IMR-90 (cell line): ENCODE results near the gene KRT83. TPM values are rescaled to one million over a fixed set of nuclear protein-coding genes. Genes with fewer than 3 reads are reported as not detected.

Experiments
- ATAC-seq: fragments of 200-7000 bp; cut with Tn5 transposase; 2 replicates; pipeline ENCODE4 v1.9.1; 2020; ENCODE audit warnings: low read depth, mild to moderate bottlenecking, moderate library complexity
- BruUV-seq: library from RNA; stranded (reverse); fragments of 400-500 nt; replicated peaks from 2 replicates; lab custom pipeline; 2021; lab: Mats Ljungman, UMichigan
- CTCF ChIA-PET: fragments of 300-600 bp; formaldehyde crosslinking; extraction: SDS; loops from one replicate; lab custom pipeline; 2021; ENCODE audit warnings: antibody characterized with exemption; lab: Yijun Ruan, JAX
- POLR2A ChIA-PET: fragments of 300-600 bp; sonication (Branson Sonifier 250); formaldehyde crosslinking; loops from one replicate; lab custom pipeline; 2022; ENCODE audit warnings: antibody characterized with exemption; ENCODE audit not compliant: unreplicated experiment; lab: Charles Lee
- DNase-seq: peaks from one replicate; pipeline ENCODE4 v3.0.0; 2013
- H2AFZ ChIP-seq: replicated peaks from 2 replicates; pipeline ENCODE3; 2013; ENCODE audit warnings: low read length, mild to moderate bottlenecking; ENCODE audit not compliant: poor library complexity
- H2AK5ac ChIP-seq: 2 replicates; pipeline ENCODE4 v1.6.1; 2013; ENCODE audit warnings: low read depth, low read length, inconsistent platforms
- H2AK9ac ChIP-seq: replicated peaks from 2 replicates; pipeline ENCODE3; 2013; ENCODE audit warnings: mild to moderate bottlenecking, low read depth, low read length, moderate library complexity; ENCODE audit not compliant: poor library complexity
- H2BK120ac ChIP-seq: 2 replicates; pipeline ENCODE4 v1.6.1; 2013; ENCODE audit warnings: low read depth, low read length, inconsistent platforms
- H2BK15ac ChIP-seq: 3 replicates; pipeline ENCODE4 v1.6.1; 2013; ENCODE audit warnings: low read depth, low read length, inconsistent platforms
- H2BK20ac ChIP-seq: 2 replicates; pipeline ENCODE4 v1.6.1; 2013; ENCODE audit warnings: low read depth, mild to moderate bottlenecking, inconsistent platforms, low read length, moderate library complexity
- H2BK5ac ChIP-seq: 2 replicates; pipeline ENCODE4 v1.6.1; 2013; ENCODE audit warnings: mild to moderate bottlenecking, low read depth, low read length, inconsistent platforms; ENCODE audit not compliant: poor library complexity, severe bottlenecking
- H3K14ac ChIP-seq: replicated peaks from 2 replicates; pipeline ENCODE4 v1.6.1; 2013; ENCODE audit warnings: low read depth, low read length, inconsistent platforms
- H3K18ac ChIP-seq: 2 replicates; pipeline ENCODE4 v1.6.1; 2013; ENCODE audit warnings: low read depth, low read length, control low read depth
- H3K23ac ChIP-seq: 2 replicates; pipeline ENCODE4 v1.6.1; 2013; ENCODE audit warnings: low read depth, low read length, inconsistent platforms
- H3K27ac ChIP-seq: 2 replicates; pipeline ENCODE4 v1.5.1; 2013; ENCODE audit warnings: mild to moderate bottlenecking, control low read depth, low read length; ENCODE audit not compliant: insufficient read depth
- H3K27me3 ChIP-seq: 2 replicates; pipeline ENCODE4 v1.6.1; 2013; ENCODE audit warnings: low read length; ENCODE audit not compliant: control insufficient read depth, insufficient read depth
- H3K36me3 ChIP-seq: 2 replicates; pipeline ENCODE4 v1.6.1; 2013; ENCODE audit warnings: low read length, mixed read lengths; ENCODE audit not compliant: control insufficient read depth, insufficient read depth
- H3K4ac ChIP-seq: 2 replicates; pipeline ENCODE4 v1.6.1; 2013; ENCODE audit warnings: low read depth, low read length, inconsistent platforms
- H3K4me1 ChIP-seq: 2 replicates; pipeline ENCODE4 v1.6.1; 2013; ENCODE audit warnings: low read length, mixed read lengths; ENCODE audit not compliant: control insufficient read depth, insufficient read depth
- H3K4me2 ChIP-seq: 2 replicates; pipeline ENCODE4 v1.6.1; 2013; ENCODE audit warnings: low read depth, mild to moderate bottlenecking, control low read depth, low read length, moderate library complexity
- H3K4me3 ChIP-seq: 2 replicates; pipeline ENCODE4 v1.5.1; 2013; ENCODE audit warnings: low read depth, mild to moderate bottlenecking, control low read depth, low read length, moderate library complexity; ENCODE audit not compliant: insufficient read depth
- H3K56ac ChIP-seq: 2 replicates; pipeline ENCODE4 v1.6.1; 2013; ENCODE audit warnings: low read length, inconsistent platforms; ENCODE audit not compliant: insufficient read depth; ENCODE audit errors: extremely low read depth
- H3K79me1 ChIP-seq, 2 experiments: 2 replicates each; pipeline ENCODE4 v1.6.1; 2013; ENCODE audit warnings: low read length in 2 of 2, inconsistent platforms in 1 of 2, low read depth in 1 of 2
- H3K9ac ChIP-seq: 2 replicates; pipeline ENCODE4 v1.6.1; 2013; ENCODE audit warnings: low read depth, low read length, control low read depth
- H3K9me1 ChIP-seq: 2 replicates; pipeline ENCODE4 v1.6.1; 2013; ENCODE audit warnings: low read length, inconsistent platforms; ENCODE audit not compliant: insufficient read depth
- H3K9me3 ChIP-seq: 2 replicates; pipeline ENCODE4 v1.6.1; 2013; ENCODE audit warnings: low read length; ENCODE audit not compliant: control insufficient read depth, insufficient read depth
- H4K20me1 ChIP-seq: 2 replicates; pipeline ENCODE4 v1.6.1; 2013; ENCODE audit warnings: low read length, inconsistent platforms; ENCODE audit not compliant: insufficient read depth
- H4K5ac ChIP-seq: 2 replicates; pipeline ENCODE4 v1.6.1; 2013; ENCODE audit warnings: mild to moderate bottlenecking, low read depth, low read length, control low read depth
- H4K8ac ChIP-seq, 2 experiments: 2 replicates each; pipeline ENCODE4 v1.6.1; 2013; ENCODE audit warnings: low read depth in 2 of 2, low read length in 2 of 2, control low read depth in 1 of 2, inconsistent platforms in 1 of 2
- H4K91ac ChIP-seq: 2 replicates; pipeline ENCODE4 v1.6.1; 2013; ENCODE audit warnings: low read depth, low read length, inconsistent platforms; ENCODE audit not compliant: insufficient read depth
- BHLHE40 ChIP-seq: fragments of 150-350 bp; IDR thresholded peaks from 2 replicates; pipeline ENCODE4 v1.6.1; 2016; ENCODE audit warnings: mild to moderate bottlenecking, low read depth, low read length
- CEBPB ChIP-seq: IDR thresholded peaks from 2 replicates; pipeline ENCODE4 v1.6.1; 2012; ENCODE audit warnings: low read depth, low read length, improper control_type of control experiment
- MAFK ChIP-seq: IDR thresholded peaks from 2 replicates; pipeline ENCODE4 v1.6.1; 2012; ENCODE audit warnings: low read depth, low read length, improper control_type of control experiment
- MAZ ChIP-seq: IDR thresholded peaks from 2 replicates; pipeline ENCODE4 v1.6.1; 2012; ENCODE audit warnings: low read depth, mild to moderate bottlenecking, low read length, improper control_type of control experiment, moderate library complexity, borderline replicate concordance
- MXI1 ChIP-seq: IDR thresholded peaks from 2 replicates; pipeline ENCODE4 v1.6.1; 2012; ENCODE audit warnings: low read depth, mild to moderate bottlenecking, low read length, moderate library complexity, borderline replicate concordance
- NFE2L2 ChIP-seq: fragments of 150-350 bp; IDR thresholded peaks from 2 replicates; pipeline ENCODE4 v1.6.1; 2016; ENCODE audit warnings: low read depth, mild to moderate bottlenecking, low read length
- RAD21 ChIP-seq: IDR thresholded peaks from 2 replicates; pipeline ENCODE4 v1.6.1; 2012; ENCODE audit warnings: low read length, improper control_type of control experiment
- RFX5 ChIP-seq: IDR thresholded peaks from 2 replicates; pipeline ENCODE4 v1.8.0; 2012; ENCODE audit warnings: low read depth, mild to moderate bottlenecking, low read length, moderate library complexity
- SMC3 ChIP-seq: fragments of 150-350 bp; IDR thresholded peaks from 2 replicates; pipeline ENCODE4 v1.6.1; 2016; ENCODE audit warnings: low read depth, mild to moderate bottlenecking, antibody characterized with exemption, low read length, moderate library complexity
- USF2 ChIP-seq: fragments of 150-350 bp; IDR thresholded peaks from 2 replicates; pipeline ENCODE4 v1.6.1; 2017; ENCODE audit warnings: mild to moderate bottlenecking, antibody characterized with exemption, low read length, low read depth
- WGBS, 2 experiments: methylation state at CpG; one replicate each; pipeline versions ENCODE4 v1.1.5 to v1.1.7; 2013; ENCODE audit warnings: missing lambda C conversion rate in 2 of 2; ENCODE audit not compliant: insufficient read length in 1 of 2; ENCODE audit errors: extremely low coverage in 2 of 2; 5-methylcytosine and 5-hydroxymethylcytosine counted together
- dilution Hi-C: fragments of 300-500 bp; cut with HindIII; formaldehyde crosslinking; loops from one replicate; pipeline ENCODE4 v1.14.3; 2018; ENCODE audit warnings: low sequenced_read_pairs; ENCODE audit not compliant: unreplicated experiment
- in situ Hi-C: fragments of 300-500 bp; cut with MboI; formaldehyde crosslinking; loops from 3 replicates; pipeline ENCODE4 v1.14.3; 2019; ENCODE audit warnings: low sequenced_read_pairs, inconsistent platforms, mixed read lengths
- intact Hi-C: fragments of 100-400 bp; cut with micrococcal nuclease; formaldehyde crosslinking; loops from 2 replicates; pipeline ENCODE4 v1.10.0; 2022
- polyA plus RNA-seq, 3 experiments: library from polyadenylated mRNA; depleted of rRNA; stranded (reverse); fragments of >200 nt; gene quantifications; 2 replicates each; pipeline ENCODE4 v1.2.3, GENCODE V29; 2012; ENCODE audit warnings: low replicate concordance in 1 of 3
- total RNA-seq: library from RNA; depleted of rRNA; stranded (reverse); fragments of >200 nt; gene quantifications from 2 replicates; pipeline ENCODE4 v1.2.3, GENCODE V29; 2012

The KRT83 gene
- total and polyA plus RNA-seq, 2 of the 4 experiments (the other 2 are of a cell fraction), result not detected

GRCh38 chr12:52338241-52338960 lies 17.2 kb upstream of the KRT83 start:
- Histone ChIP-seq H3K4me1 (no peaks in the 10 kb centered on the region), H3K9ac (no peak overlapping the region), H3K9me1 (no peaks in the 10 kb centered on the region), H3K23ac (no peak overlapping the region), H2BK120ac (no peak overlapping the region), H3K4ac (no peak overlapping the region), H2BK5ac (no peak overlapping the region), H2AK5ac (no peak overlapping the region), H3K36me3 (no peaks in the 10 kb centered on the region), H4K5ac (no peak overlapping the region), H2AK9ac (no peak overlapping the region), H3K79me1 (no peaks in the 10 kb centered on the region), H3K9me3 (peaks cover 8% of the 10 kb centered on the region), H3K27me3 (peaks cover 53% of the 10 kb centered on the region), H4K91ac (no peak overlapping the region), H3K18ac (no peak overlapping the region), H3K4me2 (no peak overlapping the region), H2AFZ (no peak overlapping the region), H3K56ac (no peak overlapping the region), H3K27ac (no peak overlapping the region), H4K20me1 (no peaks in the 10 kb centered on the region), H2BK20ac (no peak overlapping the region), H3K4me3 (no peak overlapping the region), H2BK15ac (no peak overlapping the region), H4K8ac (no peak overlapping the region), H3K14ac (no peak overlapping the region)
- DNase-seq, result no peak
- in situ Hi-C loops, result no loop called here
- POLR2A ChIA-PET, result no interaction called here
- CTCF ChIA-PET, result interaction anchor here (1.5 kb wide), 1 partner anchor 116 kb away, joined by 3 read pairs; no protein-coding TSS in a partner anchor
- no TSS peak for BruUV-seq
- no peak for TF ChIP-seq SMC3
- no peak for TF ChIP-seq MAFK
- TF ChIP-seq NFE2L2, result no peak
- no peak for TF ChIP-seq CEBPB
- TF ChIP-seq BHLHE40, result no peak
- no peak for TF ChIP-seq RFX5
- TF ChIP-seq RAD21, result no peak
- TF ChIP-seq MXI1, result no peak
- no peak for TF ChIP-seq USF2
- TF ChIP-seq MAZ, result no peak
- intact Hi-C loops, result no loop called here
- dilution Hi-C loops, result no loop called here
- ATAC-seq, result no peak
- WGBS, 2 experiments, result 45% methylated on average over 4 of the region's 10 CpGs; no CpG with 5 or more reads in 1 of the 2 experiments
